ENCODE results near the gene VIPAS39. TPM values are rescaled to one million over a fixed set of nuclear protein-coding genes. Genes with fewer than 3 reads are reported as not detected.

The VIPAS39 gene
- total RNA-seq, 1 experiment from 2014 or later, result 16.8 TPM

- Histone ChIP-seq H3K4me2 (ENCODE audit: low read length) (no peak overlapping the region), H3K9ac (ENCODE audit: low read length) (no peak overlapping the region), H3K79me2 (ENCODE audit: insufficient read depth, low read length) (no peaks in the 10 kb centered on the region), H3K9me3 (ENCODE audit: control insufficient read depth in 1 of 2, insufficient read depth in 1 of 2, low read depth in 1 of 2, low read length in 2 of 2) (no peaks in the 10 kb centered on the region), H3K4me1 (ENCODE audit: control insufficient read depth in 1 of 2, insufficient read depth in 2 of 2, low read length in 2 of 2) (no peaks in the 10 kb centered on the region), H3K4me3 (replicated peaks in 1 of 2; ENCODE audit: low read depth in 1 of 2, low read length in 2 of 2) (no peak overlapping the region), H3K36me3 (ENCODE audit: control insufficient read depth in 1 of 2, insufficient read depth in 2 of 2, low read length in 2 of 2) (peaks cover 2 to 8% of the 10 kb centered on the region in 2 experiments; a peak in 2 of 4 replicates), H4K20me1 (ENCODE audit: insufficient read depth) (no peaks in the 10 kb centered on the region), H3K27me3 (ENCODE audit: insufficient read depth, low read length) (0 out of 2 replicates have a peak, but pooled peaks cover 4% of the 10 kb centered on the region), H2AFZ (ENCODE audit: low read depth, low read length, poor library complexity, severe bottlenecking) (no peak overlapping the region), H3K27ac (ENCODE audit: low read depth, low read length) (no peak overlapping the region), H3K9me2 (ENCODE audit: insufficient read depth) (no peaks in the 10 kb centered on the region)
- TF ChIP-seq TCF7L2 (IDR thresholded peaks at IDR 0.05; ENCODE audit: borderline replicate concordance, extremely low read depth, insufficient read depth, insufficient read length) (no peak), ZBTB33 (IDR thresholded peaks at IDR 0.05; ENCODE audit: extremely low read depth, insufficient replicate concordance, low read length) (no peak), MAX (IDR thresholded peaks at IDR 0.05) (no peak), ELF1 (IDR thresholded peaks at IDR 0.05; ENCODE audit: borderline replicate concordance, low read depth) (no peak)
- ChIA-PET RAD21 (ENCODE audit: low non-redundant PET in 1 of 2, low total read pairs in 2 of 2, uncharacterized antibody in 2 of 2, unreplicated experiment in 2 of 2) (no interaction called here), CTCF (interaction anchor here (0.8 kb wide), 1 partner anchor 15 kb away, joined by 3 read pairs; no protein-coding TSS in a partner anchor), POLR2A (no interaction called here)
- intact Hi-C loops (cut with micrococcal nuclease), result no loop called here
- DNase-seq (ENCODE audit: low read depth, low spot score) (no peak), ATAC-seq (no peak)
- BruUV-seq (replicated peaks), result no TSS peak
Measured at GRCh38 chr14:77473921-77474320, 16.5 kb upstream of the VIPAS39 start.

GRCh38 chr14:77470224-77470870 lies 12.9 kb upstream of the VIPAS39 start:
- H3K4me2 ChIP-seq (ENCODE audit: low read length), result no peak overlapping the region
- no peak overlapping the region for H3K4me3 ChIP-seq (replicated peaks in 1 of 2; ENCODE audit: low read depth in 1 of 2, low read length in 2 of 2)
- no peak overlapping the region for H3K9ac ChIP-seq (ENCODE audit: low read length)
- CTCF ChIA-PET, result no interaction called here
- intact Hi-C loops (cut with micrococcal nuclease), result no loop called here
- H3K27ac ChIP-seq (ENCODE audit: low read depth, low read length), result no peak overlapping the region
- RAD21 ChIA-PET (ENCODE audit: low non-redundant PET in 1 of 2, low total read pairs in 2 of 2, uncharacterized antibody in 2 of 2, unreplicated experiment in 2 of 2), result no interaction called here
- H3K79me2 ChIP-seq (ENCODE audit: insufficient read depth, low read length), result peaks cover 3% of the 10 kb centered on the region; the same call in 1 of the 2 replicates
- DNase-seq (ENCODE audit: low read depth, low spot score), result no peak
- 0 out of 2 replicates have a peak, but pooled peaks cover 4% of the 10 kb centered on the region for H3K27me3 ChIP-seq (ENCODE audit: insufficient read depth, low read length)
- H3K9me3 ChIP-seq (ENCODE audit: control insufficient read depth in 1 of 2, insufficient read depth in 1 of 2, low read depth in 1 of 2, low read length in 2 of 2), result no peaks in the 10 kb centered on the region
- no peaks in the 10 kb centered on the region for H3K4me1 ChIP-seq (ENCODE audit: control insufficient read depth in 1 of 2, insufficient read depth in 2 of 2, low read length in 2 of 2)
- ATAC-seq, result no peak; the same call in 1 of the 2 replicates
- peaks cover 29 to 32% of the 10 kb centered on the region in 2 experiments; a peak in 3 of 4 replicates for H3K36me3 ChIP-seq (ENCODE audit: control insufficient read depth in 1 of 2, insufficient read depth in 2 of 2, low read length in 2 of 2)
- TF ChIP-seq CTCF (IDR thresholded peaks at IDR 0.05 in 2 of 3, conservative IDR thresholded peaks at IDR 0.05 in 1 of 3; ENCODE audit: borderline replicate concordance in 1 of 3, insufficient read depth in 1 of 3, low read depth in 2 of 3, low read length in 2 of 3) (no peak), ZBTB33 (IDR thresholded peaks at IDR 0.05; ENCODE audit: extremely low read depth, insufficient replicate concordance, low read length) (no peak), ZFX (IDR thresholded peaks at IDR 0.05) (no peak), CEBPB (IDR thresholded peaks at IDR 0.05; ENCODE audit: low read depth) (no peak), EGR1 (IDR thresholded peaks at IDR 0.05; ENCODE audit: low read depth) (no peak)
- POLR2A ChIA-PET, result no interaction called here
- H3K9me2 ChIP-seq (ENCODE audit: insufficient read depth), result no peaks in the 10 kb centered on the region
- BruUV-seq (replicated peaks), result no TSS peak
- no peaks in the 10 kb centered on the region for H4K20me1 ChIP-seq (ENCODE audit: insufficient read depth)
- no peak overlapping the region for H2AFZ ChIP-seq (ENCODE audit: low read depth, low read length, poor library complexity, severe bottlenecking)
